Left lung (tissue), 10 donors: Measurements from ENCODE around the gene MACROD2. TPM values are rescaled to one million over a fixed set of nuclear protein-coding genes. Genes with fewer than 3 reads are reported as not detected.

ENCODE experiments used
- ATAC-seq: fragments of 200-7000 bp; cut with Tn5 transposase; one replicate; pipeline ENCODE4 v1.9.1; 2020; ENCODE audit warnings: moderate library complexity
- DNase-seq, 4 donors: peaks; one replicate each; pipeline ENCODE4 v3.0.0-alpha.2; 2013 to 2020
- H3K27ac ChIP-seq, 2 donors: fragments of 200-600 bp; sonication (generic) in 1 of 2; one replicate each; pipeline versions ENCODE4 v1.5.0 to v1.8.0; 2020 to 2021
- H3K27me3 ChIP-seq, 2 donors: fragments of 200-600 bp; sonication (generic) in 1 of 2; one replicate each; pipeline versions ENCODE4 v1.5.0 to v1.8.0; 2020 to 2021
- H3K36me3 ChIP-seq, 2 donors: fragments of 200-600 bp; sonication (generic) in 1 of 2; one replicate each; pipeline versions ENCODE4 v1.5.0 to v1.8.0; 2020 to 2021
- H3K4me1 ChIP-seq, 2 donors: fragments of 200-600 bp; one replicate each; pipeline ENCODE4 v1.8.0; 2021
- H3K4me3 ChIP-seq, 2 donors: fragments of 200-600 bp; sonication (generic) in 1 of 2; one replicate each; pipeline versions ENCODE4 v1.5.0 to v1.8.0; 2020 to 2021; ENCODE audit warnings: mild to moderate bottlenecking in 1 of 2
- H3K9me3 ChIP-seq, 2 donors: fragments of 200-600 bp; sonication (generic) in 1 of 2; one replicate each; pipeline versions ENCODE4 v1.5.0 to v1.8.0; 2020 to 2021
- CTCF ChIP-seq, 2 donors: fragments of 200-600 bp; sonication (generic) in 1 of 2; IDR thresholded peaks; one replicate each; pipeline versions ENCODE4 v1.5.0 to v1.8.0; 2021; ENCODE audit warnings: antibody characterized with exemption in 2 of 2
- intact Hi-C, 2 donors: fragments of 100-400 bp; cut with DNase I; formaldehyde crosslinking; loops; one replicate each; pipeline versions ENCODE4 v1.11.2 to v1.14.2; 2022
- polyA plus RNA-seq, 6 donors: library from polyadenylated mRNA; unstranded; fragments of 120-200 nt; gene quantifications; one replicate each; pipeline ENCODE4 v1.2.1, GENCODE V29; 2013; ENCODE audit not compliant: insufficient read length in 6 of 6
- total RNA-seq, 2 donors: library from RNA; stranded (reverse); fragmentation: NEBNext Ultra II Directional; extraction: Animal tissue kit (Norgen Biotek cat#: 25700); gene quantifications; one replicate each; pipeline ENCODE4 v1.2.1, GENCODE V29; 2021
- donor health status: DM: no; HTN: yes; CAD: no.
- donor health status: DM: no; HTN: no; CAD: no.

MACROD2 gene
- total and polyA plus RNA-seq, 8 donors: 6.1 to 23.6 (median 8.9) TPM

- no peak for TF ChIP-seq CTCF (IDR thresholded peaks at IDR 0.05)
Observed at GRCh38 chr20:15916623-15917022, 1921.3 kb downstream of the MACROD2 start.

DNA sequence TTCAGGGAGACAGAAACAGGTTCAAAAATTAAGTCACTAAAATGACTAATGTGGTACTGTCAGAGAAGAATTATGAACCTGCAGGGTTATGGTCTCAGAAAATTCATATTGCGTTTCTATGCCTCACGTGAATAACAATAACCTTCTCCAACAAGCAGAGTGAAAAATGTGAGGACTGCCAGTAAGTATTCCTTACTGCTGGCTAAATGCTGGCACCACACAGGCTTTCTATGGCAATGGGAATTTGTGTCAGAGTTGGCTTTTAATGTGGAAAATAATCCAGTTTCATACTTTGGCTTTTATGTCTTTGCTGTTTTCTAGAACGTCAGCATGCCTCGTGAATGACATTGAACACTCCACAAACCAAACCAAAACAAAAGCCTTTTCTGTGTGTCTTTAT is 1922.0 kb downstream of the MACROD2 start:
- Histone ChIP-seq H3K4me3 (no peak overlapping the region), H3K36me3 (no peaks in the 10 kb centered on the region), H3K4me1 (no peaks in the 10 kb centered on the region), H3K27ac (no peak overlapping the region), H3K27me3 (no peaks in the 10 kb centered on the region), H3K9me3 (no peaks in the 10 kb centered on the region)
- no peak for TF ChIP-seq CTCF (IDR thresholded peaks at IDR 0.05)
- ATAC-seq (no peak), DNase-seq (no peak)
- intact Hi-C loops: no loop called here

More at GRCh38 chr20:15916623-15917022, 1921.3 kb downstream of the MACROD2 start:
- Histone ChIP-seq H3K27me3 (no peaks in the 10 kb centered on the region), H3K36me3 (no peaks in the 10 kb centered on the region), H3K4me3 (no peak overlapping the region), H3K4me1 (no peaks in the 10 kb centered on the region), H3K27ac (no peak overlapping the region), H3K9me3 (no peaks in the 10 kb centered on the region)
- DNase-seq: no peak
- no peak for ATAC-seq
- intact Hi-C loops: no loop called here

GRCh38 chr20:15918631-15919030 is 1923.3 kb downstream of the MACROD2 start:
- Histone ChIP-seq H3K27ac (no peak overlapping the region), H3K27me3 (no peaks in the 10 kb centered on the region), H3K36me3 (no peaks in the 10 kb centered on the region), H3K9me3 (no peaks in the 10 kb centered on the region), H3K4me3 (no peak overlapping the region), H3K4me1 (no peaks in the 10 kb centered on the region)
- no peak for TF ChIP-seq CTCF (IDR thresholded peaks at IDR 0.05)
- ATAC-seq (no peak), DNase-seq (no peak)
- intact Hi-C loops: no loop called here

- no peak for DNase-seq
Observed at GRCh38 chr20:15919118-15919517, 1923.8 kb downstream of the MACROD2 start.

DNA sequence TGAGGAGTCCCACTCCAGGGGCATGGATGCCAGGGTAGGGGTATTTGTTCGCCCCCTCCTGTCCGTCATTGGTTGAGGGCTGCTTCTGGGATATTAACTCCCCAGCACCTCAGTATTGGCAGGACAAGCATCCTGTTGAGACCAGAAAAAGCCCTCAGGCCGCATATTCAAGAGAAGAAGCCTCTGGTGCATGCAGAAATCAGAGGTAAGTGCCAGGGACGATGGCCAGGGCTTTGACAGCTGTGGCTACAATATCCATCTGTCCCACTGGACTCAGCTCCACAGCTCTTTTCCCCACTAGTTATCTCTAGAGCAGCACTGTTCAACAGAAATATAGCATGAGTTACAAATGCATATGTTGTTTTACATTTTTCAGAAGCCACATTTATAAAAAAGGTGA is 1926.6 kb downstream of the MACROD2 start:
- H3K9me3 ChIP-seq: no peaks in the 10 kb centered on the region
- H3K27me3 ChIP-seq: no peaks in the 10 kb centered on the region
- no peak overlapping the region for H3K4me3 ChIP-seq
- DNase-seq (peak in 1 of 4 donors; percentile 24), ATAC-seq (no peak)
- intact Hi-C loops: no loop called here
- H3K36me3 ChIP-seq: no peaks in the 10 kb centered on the region
- TF ChIP-seq CTCF (IDR thresholded peaks at IDR 0.05): no peak
- H3K27ac ChIP-seq: no peak overlapping the region
- no peaks in the 10 kb centered on the region for H3K4me1 ChIP-seq

More at GRCh38 chr20:15919118-15919517, 1923.8 kb downstream of the MACROD2 start:
- intact Hi-C loops: no loop called here
- H3K4me3 ChIP-seq: no peak overlapping the region
- TF ChIP-seq CTCF (IDR thresholded peaks at IDR 0.05): no peak
- ATAC-seq: no peak
- no peaks in the 10 kb centered on the region for H3K36me3 ChIP-seq
- H3K27ac ChIP-seq: no peak overlapping the region
- H3K27me3 ChIP-seq: no peaks in the 10 kb centered on the region
- no peaks in the 10 kb centered on the region for H3K4me1 ChIP-seq
- no peaks in the 10 kb centered on the region for H3K9me3 ChIP-seq
